Colonic mucosa (tissue), 4 donors: ENCODE results near the gene TRPM8. TPM values are rescaled to one million over a fixed set of nuclear protein-coding genes. Genes with fewer than 3 reads are reported as not detected.

Source experiments
- DNase-seq: peaks from one replicate; pipeline ENCODE4 v3.0.0-alpha.2; 2020
- H3K27ac ChIP-seq: fragments of 200-600 bp; one replicate; pipeline ENCODE4 v1.8.0; 2021
- H3K27me3 ChIP-seq: fragments of 200-600 bp; one replicate; pipeline ENCODE4 v1.8.0; 2021
- H3K36me3 ChIP-seq: fragments of 200-600 bp; one replicate; pipeline ENCODE4 v1.8.0; 2021
- H3K4me1 ChIP-seq: fragments of 200-600 bp; one replicate; pipeline ENCODE4 v1.8.0; 2021; ENCODE audit warnings: mild to moderate bottlenecking
- H3K4me3 ChIP-seq: fragments of 200-600 bp; one replicate; pipeline ENCODE4 v1.8.0; 2021
- H3K9ac ChIP-seq, 2 donors: one replicate each; pipeline ENCODE4 v1.7.0; 2013; ENCODE audit warnings: control low read depth in 2 of 2, low read depth in 2 of 2, low read length in 2 of 2
- H3K9me3 ChIP-seq: fragments of 200-600 bp; one replicate; pipeline ENCODE4 v1.8.0; 2021
- intact Hi-C: fragments of 100-400 bp; cut with DNase I; formaldehyde crosslinking; loops from one replicate; pipeline ENCODE4 v1.14.1; 2022
- total RNA-seq, 2 donors: library from RNA; stranded (reverse); fragmentation: NEBNext Ultra II Directional in 1 of 2; extraction: Animal tissue kit (Norgen Biotek cat#: 25700) in 1 of 2; gene quantifications; one replicate each; pipeline ENCODE4 v1.2.1, GENCODE V29; 2021
- TF ChIP-seq, protein P1 (sequence below): fragments of 200-600 bp; IDR thresholded peaks from one replicate; pipeline ENCODE4 v1.8.0; 2022; ENCODE audit warnings: antibody characterized with exemption, mild to moderate bottlenecking
- donor health status: healthy.
- donor health status: DM: no; HTN: no; CAD: no.
- donor health status: DM: no; HTN: no; CAD: no.

The TRPM8 gene
- total RNA-seq, 2 donors from 2014 or later, result not detected

DNA sequence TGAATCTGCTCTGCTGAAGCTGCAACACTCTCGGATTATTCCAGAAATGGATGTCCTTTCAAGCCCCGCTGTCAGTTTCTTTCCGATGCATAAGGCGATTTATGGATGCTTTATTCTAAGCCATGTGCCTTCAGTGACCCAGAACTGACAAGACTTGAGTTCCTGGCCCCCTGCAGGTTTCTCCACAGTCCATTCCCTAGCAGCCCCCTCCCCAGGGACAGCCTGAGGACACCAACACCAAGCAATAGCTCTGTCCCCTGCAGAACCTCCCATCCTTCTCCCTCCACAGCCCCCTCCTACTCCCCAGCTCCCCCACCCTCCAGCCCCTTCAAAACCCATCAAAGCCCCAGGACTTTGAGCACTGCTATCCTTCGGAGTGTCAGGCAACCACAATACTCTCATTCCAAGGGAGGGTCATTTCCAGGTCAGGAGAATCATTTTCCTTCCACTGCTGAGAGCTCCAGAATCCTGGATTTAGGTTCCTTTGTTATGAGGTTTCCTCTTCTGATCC, 108.8 kb downstream of the TRPM8 start:
- intact Hi-C loops, result no loop called here
- Histone ChIP-seq H3K27me3 (peaks cover 5% of the 10 kb centered on the region), H3K9ac (no peak overlapping the region), H3K4me3 (no peak overlapping the region), H3K4me1 (no peaks in the 10 kb centered on the region), H3K36me3 (no peaks in the 10 kb centered on the region), H3K9me3 (no peaks in the 10 kb centered on the region), H3K27ac (no peak overlapping the region)
- TF ChIP-seq, protein P1, sequence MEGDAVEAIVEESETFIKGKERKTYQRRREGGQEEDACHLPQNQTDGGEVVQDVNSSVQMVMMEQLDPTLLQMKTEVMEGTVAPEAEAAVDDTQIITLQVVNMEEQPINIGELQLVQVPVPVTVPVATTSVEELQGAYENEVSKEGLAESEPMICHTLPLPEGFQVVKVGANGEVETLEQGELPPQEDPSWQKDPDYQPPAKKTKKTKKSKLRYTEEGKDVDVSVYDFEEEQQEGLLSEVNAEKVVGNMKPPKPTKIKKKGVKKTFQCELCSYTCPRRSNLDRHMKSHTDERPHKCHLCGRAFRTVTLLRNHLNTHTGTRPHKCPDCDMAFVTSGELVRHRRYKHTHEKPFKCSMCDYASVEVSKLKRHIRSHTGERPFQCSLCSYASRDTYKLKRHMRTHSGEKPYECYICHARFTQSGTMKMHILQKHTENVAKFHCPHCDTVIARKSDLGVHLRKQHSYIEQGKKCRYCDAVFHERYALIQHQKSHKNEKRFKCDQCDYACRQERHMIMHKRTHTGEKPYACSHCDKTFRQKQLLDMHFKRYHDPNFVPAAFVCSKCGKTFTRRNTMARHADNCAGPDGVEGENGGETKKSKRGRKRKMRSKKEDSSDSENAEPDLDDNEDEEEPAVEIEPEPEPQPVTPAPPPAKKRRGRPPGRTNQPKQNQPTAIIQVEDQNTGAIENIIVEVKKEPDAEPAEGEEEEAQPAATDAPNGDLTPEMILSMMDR, result no peak
- DNase-seq, result no peak

DNA sequence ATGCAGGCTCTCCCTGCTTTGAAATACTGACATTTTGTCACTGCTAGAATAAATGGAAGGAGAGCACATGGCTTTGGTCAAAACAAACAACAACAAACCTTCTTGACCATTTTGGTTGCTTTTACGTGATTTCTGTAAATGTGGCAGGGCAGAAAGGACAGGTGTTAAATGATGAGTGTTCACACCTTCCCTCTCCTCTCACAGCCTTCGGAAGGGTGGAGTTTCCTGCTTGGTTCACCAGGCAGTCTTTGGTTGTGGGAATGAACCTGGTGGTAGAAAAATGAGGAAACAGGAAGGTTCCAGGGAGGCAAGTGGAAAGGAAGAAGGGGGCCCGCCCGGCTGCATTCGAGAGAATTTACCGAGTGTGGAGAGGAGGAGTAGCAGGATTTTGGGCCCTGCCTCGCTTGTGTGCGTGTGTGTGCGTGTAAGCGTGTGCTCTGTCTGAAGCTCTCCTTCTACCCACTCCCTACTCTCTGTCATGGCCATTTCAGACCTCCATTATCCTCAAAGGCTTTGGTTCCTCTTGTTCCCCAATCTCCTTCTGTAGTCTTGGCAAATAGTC, 109.6 kb downstream of the TRPM8 start:
- Histone ChIP-seq H3K9me3 (no peaks in the 10 kb centered on the region), H3K27me3 (peaks cover 5% of the 10 kb centered on the region), H3K4me3 (no peak overlapping the region), H3K4me1 (no peaks in the 10 kb centered on the region), H3K9ac (no peak overlapping the region), H3K27ac (no peak overlapping the region), H3K36me3 (no peaks in the 10 kb centered on the region)
- TF ChIP-seq, protein P1, result no peak
- no peak for DNase-seq
- intact Hi-C loops, result no loop called here

DNA sequence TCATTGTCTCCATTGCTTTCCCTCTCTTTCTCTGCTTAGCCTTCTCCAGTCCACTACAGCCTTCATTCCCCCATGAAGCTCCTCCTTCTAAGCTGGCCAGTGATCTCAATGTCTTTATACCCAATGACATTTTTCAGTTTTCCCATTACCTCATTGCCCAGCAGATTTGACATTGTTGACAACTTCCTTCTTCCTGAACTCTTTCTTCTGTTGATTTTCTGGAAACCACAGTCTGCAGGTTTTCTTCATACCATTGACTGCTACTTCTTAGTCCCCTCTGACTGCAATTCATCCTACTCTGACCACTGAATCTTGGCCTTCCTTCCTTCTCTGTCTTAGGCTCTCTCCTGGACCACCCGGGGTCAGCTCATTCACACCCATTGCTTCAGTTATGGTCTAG, 110.5 kb downstream of the TRPM8 start:
- no peaks in the 10 kb centered on the region for H3K4me1 ChIP-seq
- H3K9ac ChIP-seq, result no peak overlapping the region
- no peaks in the 10 kb centered on the region for H3K9me3 ChIP-seq
- DNase-seq, result no peak
- TF ChIP-seq, protein P1, result no peak
- H3K4me3 ChIP-seq, result no peak overlapping the region
- intact Hi-C loops, result no loop called here
- H3K36me3 ChIP-seq, result no peaks in the 10 kb centered on the region
- H3K27ac ChIP-seq, result no peak overlapping the region
- H3K27me3 ChIP-seq, result peaks cover 5% of the 10 kb centered on the region

DNA sequence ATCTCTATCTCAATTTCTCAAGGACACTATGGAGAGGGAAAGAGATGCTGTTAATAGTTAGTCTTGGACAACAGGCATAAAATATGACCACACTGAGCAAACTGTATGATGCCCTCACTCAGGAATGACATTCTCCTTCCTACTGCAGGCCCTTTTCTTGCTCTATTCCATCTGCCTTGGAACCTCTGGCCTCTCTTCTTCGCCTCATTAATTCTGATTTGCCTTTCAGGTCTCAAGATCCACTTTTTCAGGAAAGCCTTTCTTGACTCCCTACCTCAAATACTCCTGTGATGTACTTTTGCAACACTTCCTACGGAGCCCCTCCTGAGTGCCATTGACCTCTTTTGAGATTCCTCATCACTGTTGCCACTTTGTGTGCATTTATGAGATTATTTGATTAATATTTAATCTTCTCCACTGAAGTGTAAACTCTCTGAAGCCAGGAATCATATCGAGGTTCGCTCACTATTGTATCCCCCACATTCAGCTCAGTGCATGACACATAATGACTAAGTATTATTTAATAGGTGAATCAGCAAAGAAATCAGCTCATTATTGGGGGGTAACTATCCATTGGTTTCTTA, 112.1 kb downstream of the TRPM8 start:
- H3K27ac ChIP-seq, result no peak overlapping the region
- no peaks in the 10 kb centered on the region for H3K9me3 ChIP-seq
- H3K36me3 ChIP-seq, result no peaks in the 10 kb centered on the region
- no peak overlapping the region for H3K4me3 ChIP-seq
- no peak for DNase-seq
- intact Hi-C loops, result no loop called here
- H3K4me1 ChIP-seq, result no peaks in the 10 kb centered on the region
- TF ChIP-seq, protein P1, result no peak
- peaks cover 5% of the 10 kb centered on the region for H3K27me3 ChIP-seq
- H3K9ac ChIP-seq, result no peak overlapping the region

DNA sequence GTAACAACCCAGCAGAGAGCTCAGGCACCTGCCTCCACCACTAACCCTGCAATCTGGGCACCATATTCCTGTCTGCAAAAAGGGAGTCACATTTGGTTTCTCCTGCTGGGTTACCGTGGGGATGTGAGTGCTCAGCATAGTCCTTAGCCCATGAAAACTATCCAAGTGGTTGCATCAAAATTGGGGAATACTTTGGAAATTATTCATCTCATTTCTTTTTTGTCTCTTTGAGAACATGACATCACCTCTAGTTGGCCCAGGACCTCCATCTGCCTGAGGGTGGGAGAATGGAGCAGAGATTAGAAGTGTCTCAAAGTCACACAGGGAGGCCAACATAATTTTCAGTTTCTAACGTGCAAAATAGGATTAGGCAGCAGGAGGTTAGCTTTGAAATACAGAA, 114.0 kb downstream of the TRPM8 start:
- Histone ChIP-seq H3K27ac (no peak overlapping the region), H3K27me3 (peaks cover 5% of the 10 kb centered on the region), H3K4me1 (no peaks in the 10 kb centered on the region), H3K4me3 (no peak overlapping the region), H3K9me3 (no peaks in the 10 kb centered on the region), H3K36me3 (no peaks in the 10 kb centered on the region), H3K9ac (no peak overlapping the region)
- intact Hi-C loops, result no loop called here
- no peak for DNase-seq
- TF ChIP-seq, protein P1, result no peak
